ENCODE results near the gene CCDC171.

CCDC171 gene

DNA sequence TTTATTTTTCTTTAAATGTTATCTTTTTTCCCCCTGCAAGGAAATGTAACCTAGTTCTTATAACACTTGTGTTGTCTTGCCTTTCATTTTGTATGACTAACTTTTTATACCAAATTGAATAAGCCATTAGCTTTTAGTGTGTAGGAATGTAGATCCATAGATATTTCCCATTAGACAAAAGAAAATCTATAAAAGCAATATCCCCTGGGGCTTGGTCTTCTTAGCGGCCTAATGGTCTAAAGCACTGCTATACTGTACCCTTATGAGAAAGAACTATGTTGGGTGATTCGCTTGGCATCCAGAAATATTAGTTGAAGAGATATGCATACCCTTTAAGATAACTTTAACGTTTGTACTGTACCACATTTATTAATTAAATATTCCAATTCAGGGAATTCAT, 289.2 kb downstream of the CCDC171 start:
- no peak for DNase-seq (ENCODE audit: extremely low read depth, low read depth)
- TF ChIP-seq, protein P1, sequence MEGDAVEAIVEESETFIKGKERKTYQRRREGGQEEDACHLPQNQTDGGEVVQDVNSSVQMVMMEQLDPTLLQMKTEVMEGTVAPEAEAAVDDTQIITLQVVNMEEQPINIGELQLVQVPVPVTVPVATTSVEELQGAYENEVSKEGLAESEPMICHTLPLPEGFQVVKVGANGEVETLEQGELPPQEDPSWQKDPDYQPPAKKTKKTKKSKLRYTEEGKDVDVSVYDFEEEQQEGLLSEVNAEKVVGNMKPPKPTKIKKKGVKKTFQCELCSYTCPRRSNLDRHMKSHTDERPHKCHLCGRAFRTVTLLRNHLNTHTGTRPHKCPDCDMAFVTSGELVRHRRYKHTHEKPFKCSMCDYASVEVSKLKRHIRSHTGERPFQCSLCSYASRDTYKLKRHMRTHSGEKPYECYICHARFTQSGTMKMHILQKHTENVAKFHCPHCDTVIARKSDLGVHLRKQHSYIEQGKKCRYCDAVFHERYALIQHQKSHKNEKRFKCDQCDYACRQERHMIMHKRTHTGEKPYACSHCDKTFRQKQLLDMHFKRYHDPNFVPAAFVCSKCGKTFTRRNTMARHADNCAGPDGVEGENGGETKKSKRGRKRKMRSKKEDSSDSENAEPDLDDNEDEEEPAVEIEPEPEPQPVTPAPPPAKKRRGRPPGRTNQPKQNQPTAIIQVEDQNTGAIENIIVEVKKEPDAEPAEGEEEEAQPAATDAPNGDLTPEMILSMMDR (IDR thresholded peaks at IDR 0.05; ENCODE audit: low read depth, low read length) = no peak

DNA sequence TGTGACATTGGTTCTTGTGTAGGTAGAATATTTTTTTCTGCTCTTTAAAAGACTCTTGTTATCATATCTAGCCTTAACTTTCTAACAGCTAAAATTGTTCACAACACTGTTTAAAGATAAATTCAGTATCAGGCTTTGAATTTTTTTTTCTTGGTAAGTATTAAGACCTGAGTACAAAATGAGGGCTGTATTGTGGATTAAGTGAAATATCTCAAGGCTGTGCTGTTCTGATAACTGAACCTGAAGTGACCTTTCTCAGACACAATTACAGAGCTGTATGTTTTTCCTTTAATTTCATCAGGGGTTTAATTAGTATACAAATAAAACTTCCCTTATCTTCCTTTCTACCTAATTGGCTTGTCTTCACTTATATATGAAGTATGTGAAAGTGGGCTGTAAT, 290.5 kb downstream of the CCDC171 start:
- no peak for DNase-seq (ENCODE audit: extremely low read depth, low read depth)
- TF ChIP-seq, protein P1 (IDR thresholded peaks at IDR 0.05; ENCODE audit: low read depth, low read length) = no peak

DNA sequence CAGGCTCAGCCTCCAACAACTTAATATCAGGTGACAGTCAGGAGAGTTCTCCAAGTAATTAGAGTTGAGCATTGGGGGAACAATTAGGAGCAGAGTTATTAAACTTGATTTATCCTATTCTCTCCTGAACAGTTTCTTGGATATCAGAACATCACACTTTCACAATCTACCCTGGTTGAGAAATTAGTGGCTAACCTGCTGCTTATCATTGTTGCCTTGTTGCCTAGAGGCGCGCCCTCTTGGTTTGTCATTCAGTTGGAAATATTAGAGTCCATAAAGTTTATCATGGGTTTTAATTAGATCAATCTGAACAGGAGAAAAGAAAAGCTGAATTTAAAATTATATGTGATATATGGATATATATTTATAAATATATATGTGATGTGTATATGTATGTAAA, 291.1 kb downstream of the CCDC171 start:
- TF ChIP-seq, protein P1 (IDR thresholded peaks at IDR 0.05; ENCODE audit: low read depth, low read length) = no peak

DNA sequence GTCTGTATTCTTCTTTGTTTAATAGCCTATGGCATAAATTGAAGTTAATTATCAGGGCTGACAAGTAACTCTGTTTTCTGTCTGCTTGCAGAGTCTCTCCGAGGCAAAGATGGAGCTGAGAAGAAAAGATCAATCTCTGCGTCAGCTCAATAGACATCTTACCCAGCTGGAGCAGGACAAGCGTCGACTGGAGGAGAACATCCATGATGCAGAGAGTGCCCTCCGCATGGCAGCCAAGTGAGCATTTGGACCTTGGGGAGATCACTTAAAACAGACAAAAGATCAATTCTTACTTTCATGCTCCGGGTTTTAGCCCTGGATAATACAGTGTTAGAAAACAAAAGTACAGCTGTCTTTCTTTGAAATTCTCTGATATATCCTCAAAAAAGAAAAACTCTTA, 293.8 kb downstream of the CCDC171 start:
- DNase-seq (ENCODE audit: extremely low read depth, low read depth) = no peak
- TF ChIP-seq, protein P1 (IDR thresholded peaks at IDR 0.05; ENCODE audit: low read depth, low read length) = no peak

More for the DNA sequence above, 291.1 kb downstream of the CCDC171 start:
- DNase-seq (ENCODE audit: extremely low read depth, low read depth) = no peak

DNA sequence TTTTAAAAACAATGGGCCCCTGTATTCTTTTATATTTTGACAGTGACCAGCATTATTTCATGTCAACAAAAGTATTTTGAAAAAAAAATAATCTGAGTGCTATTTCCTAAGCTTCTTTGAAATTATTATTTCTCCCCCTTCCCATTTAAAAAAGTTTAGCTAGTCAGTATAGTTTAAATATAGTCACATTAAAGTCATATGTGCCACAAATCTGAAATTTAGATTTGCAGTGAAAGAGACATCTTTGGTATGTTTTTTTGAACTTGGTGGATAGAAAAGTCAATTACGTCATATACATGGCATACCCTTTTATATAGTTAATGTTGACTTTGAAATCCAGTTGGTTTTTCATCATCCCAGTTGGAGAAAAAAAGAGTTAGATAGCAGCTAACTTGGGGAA, 297.0 kb downstream of the CCDC171 start:
- DNase-seq (ENCODE audit: extremely low read depth, low read depth) = no peak
- TF ChIP-seq, protein P1 (IDR thresholded peaks at IDR 0.05; ENCODE audit: low read depth, low read length) = no peak

DNA sequence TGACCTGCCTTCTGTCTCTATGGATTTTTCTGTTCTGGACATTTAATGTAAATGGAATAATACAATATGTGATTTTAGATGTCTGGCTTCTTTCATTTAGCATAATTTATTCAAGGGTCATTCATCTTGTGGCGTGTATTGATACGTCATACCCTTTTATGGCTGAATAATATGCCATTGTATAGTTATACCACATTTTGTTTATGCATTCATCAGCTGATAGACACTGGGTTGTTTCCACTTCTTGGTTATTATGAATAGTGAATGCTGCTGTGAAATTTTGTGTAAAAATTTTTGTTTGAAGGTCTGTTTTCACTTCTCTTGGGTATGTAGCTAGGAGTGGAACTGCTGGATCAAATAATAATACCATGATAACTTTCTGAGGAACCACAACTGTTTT, 298.9 kb downstream of the CCDC171 start:
- no peak for DNase-seq (ENCODE audit: extremely low read depth, low read depth)
- TF ChIP-seq, protein P1 (IDR thresholded peaks at IDR 0.05; ENCODE audit: low read depth, low read length) = no peak

DNA sequence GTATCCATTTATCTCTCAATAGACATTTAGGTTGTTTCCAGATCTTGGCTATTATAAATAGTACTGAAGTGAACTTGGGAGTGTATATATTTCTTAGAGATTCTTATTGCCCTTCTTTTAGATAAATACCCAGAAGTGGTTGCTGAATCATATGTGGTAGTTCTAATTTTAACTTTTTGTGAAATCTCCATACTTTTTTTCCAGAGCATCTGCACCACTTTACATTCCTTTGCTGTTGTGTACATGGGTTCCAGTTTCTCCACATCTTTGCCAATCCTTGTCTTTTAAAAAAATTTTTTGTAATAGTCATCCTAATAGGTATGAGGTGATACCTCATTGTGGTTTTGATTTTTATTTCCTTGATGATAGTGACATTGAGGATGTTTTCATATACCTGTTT, 303.7 kb downstream of the CCDC171 start:
- DNase-seq (ENCODE audit: extremely low read depth, low read depth) = no peak
- TF ChIP-seq, protein P1 (IDR thresholded peaks at IDR 0.05; ENCODE audit: low read depth, low read length) = no peak
